ENCODE results near the gene NOL3.
A peak's percentile ranks its signal among the peaks of the same experiment; 100 is the strongest.

NOL3 gene

GRCh38 chr16:67162506-67163163 is 7.7 kb upstream of the NOL3 start:
- Mint-ChIP-seq H3K27me3 (peaks cover 17% of the 10 kb centered on the region), H3K36me3 (no peaks in the 10 kb centered on the region), H3K27ac (no peak overlapping the region), H3K9me3 (ENCODE audit: low read depth) (no peaks in the 10 kb centered on the region), H3K4me3 (peak overlapping the region; percentile 46), H3K4me1 (ENCODE audit: low read depth) (peaks cover 40% of the 10 kb centered on the region)

GRCh38 chr16:67163164-67163998 is 7.0 kb upstream of the NOL3 start:
- Mint-ChIP-seq H3K9me3 (ENCODE audit: low read depth) (no peaks in the 10 kb centered on the region), H3K27me3 (peaks cover 19% of the 10 kb centered on the region), H3K4me1 (ENCODE audit: low read depth) (peaks cover 33% of the 10 kb centered on the region), H3K27ac (no peak overlapping the region), H3K36me3 (no peaks in the 10 kb centered on the region), H3K4me3 (peak overlapping the region; percentile 32)

- Mint-ChIP-seq H3K27me3 (peaks cover 21% of the 10 kb centered on the region), H3K36me3 (no peaks in the 10 kb centered on the region), H3K9me3 (ENCODE audit: low read depth) (no peaks in the 10 kb centered on the region), H3K27ac (no peak overlapping the region), H3K4me1 (ENCODE audit: low read depth) (peaks cover 26% of the 10 kb centered on the region), H3K4me3 (peak overlapping the region; percentile 32)
Measured at GRCh38 chr16:67163999-67164558, 6.3 kb upstream of the NOL3 start.

GRCh38 chr16:67164599-67165061 is 5.7 kb upstream of the NOL3 start, which contains the start of gene HSF4:
Gene HSF4 (plus strand): TSS chr16:67164745. CDS start chr16:67164812, 67 bp downstream.
- Mint-ChIP-seq H3K4me1 (ENCODE audit: low read depth) (peaks cover 25% of the 10 kb centered on the region), H3K27ac (no peak within 1 kb of the TSS), H3K36me3 (no peaks in the 10 kb centered on the region), H3K4me3 (peak within 1 kb of the TSS; percentile 47), H3K9me3 (ENCODE audit: low read depth) (no peaks in the 10 kb centered on the region), H3K27me3 (peaks cover 21% of the 10 kb centered on the region)

- Mint-ChIP-seq H3K9me3 (ENCODE audit: low read depth) (no peaks in the 10 kb centered on the region), H3K36me3 (no peaks in the 10 kb centered on the region), H3K27me3 (peaks cover 22% of the 10 kb centered on the region), H3K4me1 (ENCODE audit: low read depth) (peaks cover 29% of the 10 kb centered on the region), H3K27ac (no peak overlapping the region), H3K4me3 (peak overlapping the region; percentile 47)
Measured at GRCh38 chr16:67165121-67166078, 4.9 kb upstream of the NOL3 start.

- Mint-ChIP-seq H3K4me3 (no peak overlapping the region), H3K4me1 (ENCODE audit: low read depth) (peaks cover 27% of the 10 kb centered on the region), H3K9me3 (ENCODE audit: low read depth) (no peaks in the 10 kb centered on the region), H3K27me3 (peaks cover 23% of the 10 kb centered on the region), H3K27ac (no peak overlapping the region), H3K36me3 (peaks cover 2% of the 10 kb centered on the region)
Measured at GRCh38 chr16:67166110-67166547, 4.2 kb upstream of the NOL3 start.

GRCh38 chr16:67166598-67167168 is 3.7 kb upstream of the NOL3 start:
- H3K9me3 Mint-ChIP-seq (ENCODE audit: low read depth) = no peaks in the 10 kb centered on the region
- no peak overlapping the region for H3K27ac Mint-ChIP-seq
- H3K36me3 Mint-ChIP-seq = peaks cover 3% of the 10 kb centered on the region
- no peak overlapping the region for H3K4me3 Mint-ChIP-seq
- peaks cover 29% of the 10 kb centered on the region for H3K27me3 Mint-ChIP-seq
- peaks cover 26% of the 10 kb centered on the region for H3K4me1 Mint-ChIP-seq (ENCODE audit: low read depth)

GRCh38 chr16:67167588-67167987 is 2.8 kb upstream of the NOL3 start:
- peaks cover 3% of the 10 kb centered on the region for H3K36me3 Mint-ChIP-seq
- no peak overlapping the region for H3K4me3 Mint-ChIP-seq
- no peak overlapping the region for H3K27ac Mint-ChIP-seq
- no peaks in the 10 kb centered on the region for H3K9me3 Mint-ChIP-seq (ENCODE audit: low read depth)
- H3K4me1 Mint-ChIP-seq (ENCODE audit: low read depth) = peaks cover 21% of the 10 kb centered on the region
- H3K27me3 Mint-ChIP-seq = peaks cover 25% of the 10 kb centered on the region

- Mint-ChIP-seq H3K27me3 (peaks cover 33% of the 10 kb centered on the region), H3K4me1 (ENCODE audit: low read depth) (peaks cover 28% of the 10 kb centered on the region)
Measured at GRCh38 chr16:67169011-67169451, 1.3 kb upstream of the NOL3 start.

GRCh38 chr16:67169642-67170167 is 633 bp upstream of the NOL3 start:
- Mint-ChIP-seq H3K4me3 (peak overlapping the region; percentile 78), H3K27me3 (peaks cover 33% of the 10 kb centered on the region), H3K36me3 (peaks cover 3% of the 10 kb centered on the region), H3K27ac (no peak overlapping the region), H3K4me1 (ENCODE audit: low read depth) (peaks cover 26% of the 10 kb centered on the region), H3K9me3 (ENCODE audit: low read depth) (no peaks in the 10 kb centered on the region)

More at GRCh38 chr16:67169011-67169451, 1.3 kb upstream of the NOL3 start:
- peaks cover 3% of the 10 kb centered on the region for H3K36me3 Mint-ChIP-seq
- no peak overlapping the region for H3K4me3 Mint-ChIP-seq
- no peaks in the 10 kb centered on the region for H3K9me3 Mint-ChIP-seq (ENCODE audit: low read depth)
- H3K27ac Mint-ChIP-seq = no peak overlapping the region

- Mint-ChIP-seq H3K27ac (no peak overlapping the region), H3K4me1 (ENCODE audit: low read depth) (peaks cover 23% of the 10 kb centered on the region), H3K9me3 (ENCODE audit: low read depth) (no peaks in the 10 kb centered on the region), H3K27me3 (peaks cover 33% of the 10 kb centered on the region), H3K4me3 (peak overlapping the region; percentile 58), H3K36me3 (peaks cover 3% of the 10 kb centered on the region)
Measured at GRCh38 chr16:67170949-67171649, 761 bp downstream of the NOL3 start.

- H3K4me1 Mint-ChIP-seq (ENCODE audit: low read depth) = peaks cover 26% of the 10 kb centered on the region
- peak overlapping the region; percentile 85 for H3K4me3 Mint-ChIP-seq
- peaks cover 37% of the 10 kb centered on the region for H3K27me3 Mint-ChIP-seq
- peaks cover 3% of the 10 kb centered on the region for H3K36me3 Mint-ChIP-seq
- no peaks in the 10 kb centered on the region for H3K9me3 Mint-ChIP-seq (ENCODE audit: low read depth)
- no peak overlapping the region for H3K27ac Mint-ChIP-seq
Measured at GRCh38 chr16:67173323-67173722, 3.0 kb downstream of the NOL3 start.
